ENCODE measurements around the gene MAF.

MAF gene

GRCh38 chr16:79610771-79611170 lies 10.2 kb upstream of the MAF start:
- no peak for FAIRE-seq

GRCh38 chr16:79609861-79610260 lies 9.3 kb upstream of the MAF start:
- FAIRE-seq, result no peak

GRCh38 chr16:79608976-79609375 lies 8.4 kb upstream of the MAF start:
- FAIRE-seq, result no peak

- FAIRE-seq, result no peak
Observed at GRCh38 chr16:79607587-79607986, 7.0 kb upstream of the MAF start.

- no peak for FAIRE-seq
Observed at GRCh38 chr16:79605999-79606398, 5.5 kb upstream of the MAF start.

GRCh38 chr16:79603055-79603454 lies 2.5 kb upstream of the MAF start:
- no peak for FAIRE-seq

GRCh38 chr16:79602628-79603014 lies 2.1 kb upstream of the MAF start:
- FAIRE-seq, result no peak

- FAIRE-seq, result peak; percentile 83
Observed at GRCh38 chr16:79601931-79602627, 1.5 kb upstream of the MAF start.

- FAIRE-seq, result no peak
Observed at GRCh38 chr16:79601092-79601930, 774 bp upstream of the MAF start.

GRCh38 chr16:79599837-79600637 lies 500 bp downstream of the MAF start:
- no peak for FAIRE-seq

GRCh38 chr16:79599256-79599836 lies 1.2 kb downstream of the MAF start:
- no peak for FAIRE-seq

- no peak for FAIRE-seq
Observed at GRCh38 chr16:79598348-79599181, 2.0 kb downstream of the MAF start.

- FAIRE-seq, result no peak
Observed at GRCh38 chr16:79598063-79598347, 2.5 kb downstream of the MAF start.

- FAIRE-seq, result no peak
Observed at GRCh38 chr16:79597277-79598062, 3.1 kb downstream of the MAF start.

GRCh38 chr16:79595931-79596450 lies 4.5 kb downstream of the MAF start:
- no peak for FAIRE-seq

GRCh38 chr16:79595231-79595641 lies 5.3 kb downstream of the MAF start:
- FAIRE-seq, result no peak

- no peak for FAIRE-seq
Observed at GRCh38 chr16:79593754-79594153, 6.8 kb downstream of the MAF start.

GRCh38 chr16:79593074-79593531 lies 7.4 kb downstream of the MAF start:
- FAIRE-seq, result no peak

- no peak for FAIRE-seq
Observed at GRCh38 chr16:79592186-79592585, 8.4 kb downstream of the MAF start.

GRCh38 chr16:79589601-79590102 lies 10.9 kb downstream of the MAF start:
- FAIRE-seq, result no peak

GRCh38 chr16:79587897-79588296 lies 12.6 kb downstream of the MAF start:
- FAIRE-seq, result no peak

Data from A204.1 (cell line).